HCT116 (cell line): ENCODE data around the gene MAP3K10. TPM values are rescaled to one million over a fixed set of nuclear protein-coding genes. Genes with fewer than 3 reads are reported as not detected.

Experiments
- ATAC-seq: fragments of 200-7000 bp; cut with Tn5 transposase; 2 replicates; pipeline ENCODE4 v1.9.1; 2020; ENCODE audit warnings: mild to moderate bottlenecking, moderate library complexity
- BruUV-seq: library from RNA; stranded (reverse); fragments of 400-500 nt; replicated peaks from 2 replicates; lab custom pipeline; 2021; lab: Mats Ljungman, UMichigan
- CTCF ChIA-PET: fragments of 300-600 bp; sonication (Branson Sonifier 250); formaldehyde crosslinking; loops from one replicate; lab custom pipeline; 2021; ENCODE audit warnings: antibody characterized with exemption; lab: Charles Lee
- POLR2A ChIA-PET: fragments of 300-600, 350-600 bp; sonication (Branson Sonifier 250); formaldehyde crosslinking; loops from one replicate; lab custom pipeline; 2021; ENCODE audit warnings: antibody characterized with exemption; lab: Charles Lee
- RAD21 ChIA-PET, 2 experiments: fragments of 300-600 bp; sonication (Branson Sonifier 250); formaldehyde crosslinking; loops; one replicate each; lab custom pipeline; 2023; ENCODE audit warnings: low total read pairs in 2 of 2; ENCODE audit not compliant: uncharacterized antibody in 2 of 2, unreplicated experiment in 2 of 2, low non-redundant PET in 1 of 2; lab: Charles Lee
- DNase-seq: peaks from one replicate; pipeline ENCODE4 v3.0.0-alpha.2; 2010; ENCODE audit warnings: low read depth, low spot score
- H2AFZ ChIP-seq: fragments of 200-600 bp; shearing (Covaris generic), sonication (generic); 2 replicates; pipeline ENCODE4 v1.6.1; 2017; ENCODE audit warnings: low read depth, mixed run types, mixed read lengths, antibody characterized with exemption, low read length; ENCODE audit not compliant: poor library complexity, severe bottlenecking
- H3K27ac ChIP-seq: 2 replicates; pipeline ENCODE4 v1.5.1; 2012; ENCODE audit warnings: low read depth, low read length
- H3K27me3 ChIP-seq: fragments of 200-600 bp; sonication (generic); 2 replicates; pipeline ENCODE4 v1.6.1; 2016; ENCODE audit warnings: mixed run types, low read length, mixed read lengths; ENCODE audit not compliant: insufficient read depth
- H3K36me3 ChIP-seq, 2 experiments: fragments of 200-500 bp in 1 of 2; fragments of 200-600 bp in 1 of 2; sonication (Bioruptor generic) in 1 of 2; sonication (generic) in 1 of 2; 2 replicates each; pipeline versions ENCODE4 v1.5.1 to v1.6.1; 2014 to 2016; ENCODE audit warnings: low read length in 2 of 2, inconsistent platforms in 1 of 2, mixed read lengths in 1 of 2, mixed run types in 1 of 2; ENCODE audit not compliant: insufficient read depth in 2 of 2, control insufficient read depth in 1 of 2
- H3K4me1 ChIP-seq, 2 experiments: fragments of 200-600 bp in 1 of 2; sonication (generic) in 1 of 2; 2 replicates each; pipeline versions ENCODE4 v1.5.1 to v1.6.1; 2012 to 2017; ENCODE audit warnings: low read length in 2 of 2, inconsistent platforms in 1 of 2, mild to moderate bottlenecking in 1 of 2, mixed read lengths in 1 of 2, mixed run types in 1 of 2, moderate library complexity in 1 of 2; ENCODE audit not compliant: insufficient read depth in 2 of 2, control insufficient read depth in 1 of 2
- H3K4me2 ChIP-seq: fragments of 200-600 bp; sonication (generic); 2 replicates; pipeline ENCODE4 v1.6.1; 2017; ENCODE audit warnings: mixed run types, low read length, mixed read lengths
- H3K4me3 ChIP-seq, 2 experiments: fragments of 200-600 bp in 1 of 2; sonication (generic) in 1 of 2; replicated peaks in 1 of 2; 2 replicates each; pipeline ENCODE4 v1.5.1; 2011 to 2016; ENCODE audit warnings: low read length in 2 of 2, control low read depth in 1 of 2, low read depth in 1 of 2, mild to moderate bottlenecking in 1 of 2, mixed read lengths in 1 of 2, mixed run types in 1 of 2
- H3K79me2 ChIP-seq: fragments of 200-600 bp; sonication (generic); 2 replicates; pipeline ENCODE4 v1.6.1; 2017; ENCODE audit warnings: mild to moderate bottlenecking, mixed run types, low read length, moderate library complexity, mixed read lengths; ENCODE audit not compliant: insufficient read depth
- H3K9ac ChIP-seq: fragments of 200-600 bp; sonication (generic); 2 replicates; pipeline ENCODE4 v1.6.1; 2016; ENCODE audit warnings: low read length, mixed read lengths
- H3K9me2 ChIP-seq: fragments of 200-600 bp; sonication (generic), shearing (Covaris generic); 2 replicates; pipeline ENCODE4 v1.6.1; 2017; ENCODE audit warnings: mixed run types, mild to moderate bottlenecking, moderate library complexity; ENCODE audit not compliant: insufficient read depth
- H3K9me3 ChIP-seq, 2 experiments: fragments of 200-500 bp in 1 of 2; fragments of 200-600 bp in 1 of 2; sonication (Bioruptor generic) in 1 of 2; sonication (generic) in 1 of 2; 2 replicates each; pipeline ENCODE4 v1.6.1; 2014 to 2017; ENCODE audit warnings: low read length in 2 of 2, mixed read lengths in 2 of 2, inconsistent platforms in 1 of 2, low read depth in 1 of 2, mild to moderate bottlenecking in 1 of 2, mixed run types in 1 of 2, moderate library complexity in 1 of 2; ENCODE audit not compliant: control insufficient read depth in 1 of 2, insufficient read depth in 1 of 2
- H4K20me1 ChIP-seq: fragments of 200-600 bp; sonication (generic), shearing (Covaris generic); 2 replicates; pipeline ENCODE4 v1.6.1; 2017; ENCODE audit warnings: mixed run types, mild to moderate bottlenecking, moderate library complexity; ENCODE audit not compliant: insufficient read depth
- ATF3 ChIP-seq: IDR thresholded peaks from 2 replicates; pipeline ENCODE4 v1.6.1; 2012
- CBX3 ChIP-seq: IDR thresholded peaks from 2 replicates; pipeline ENCODE4 v1.6.1; 2012; ENCODE audit warnings: low read depth
- CEBPB ChIP-seq: IDR thresholded peaks from 2 replicates; pipeline ENCODE4 v1.6.1; 2012; ENCODE audit warnings: low read depth
- CTCF ChIP-seq, 3 experiments: fragments of 200-600 bp in 1 of 3; sonication (generic) in 1 of 3; IDR thresholded peaks in 2 of 3; conservative IDR thresholded peaks in 1 of 3; 2 replicates each; pipeline ENCODE4 v1.5.1; 2012 to 2017; ENCODE audit warnings: low read depth in 2 of 3, low read length in 2 of 3, antibody characterized with exemption in 1 of 3, borderline replicate concordance in 1 of 3, control low read depth in 1 of 3, mild to moderate bottlenecking in 1 of 3, mixed read lengths in 1 of 3, mixed run types in 1 of 3, moderate library complexity in 1 of 3; ENCODE audit not compliant: insufficient read depth in 1 of 3
- EGR1 ChIP-seq: IDR thresholded peaks from 2 replicates; pipeline ENCODE4 v1.6.1; 2012; ENCODE audit warnings: low read depth
- ELF1 ChIP-seq: IDR thresholded peaks from 2 replicates; pipeline ENCODE4 v1.6.1; 2012; ENCODE audit warnings: low read depth, borderline replicate concordance
- EZH2 ChIP-seq: fragments of 200-600 bp; sonication (generic); IDR thresholded peaks from 2 replicates; pipeline ENCODE4 v1.6.1; 2017; ENCODE audit warnings: antibody characterized with exemption, mixed run types
- FOSL1 ChIP-seq: IDR thresholded peaks from 2 replicates; pipeline ENCODE4 v1.6.1; 2012; ENCODE audit warnings: low read depth
- JUND ChIP-seq: IDR thresholded peaks from 2 replicates; pipeline ENCODE4 v1.6.1; 2012
- MAX ChIP-seq: IDR thresholded peaks from 2 replicates; pipeline ENCODE4 v1.6.1; 2012
- POLR2A ChIP-seq: IDR thresholded peaks from 2 replicates; pipeline ENCODE4 v1.7.0; 2011; ENCODE audit warnings: borderline replicate concordance; ENCODE audit not compliant: insufficient read depth, insufficient read length; ENCODE audit errors: extremely low read depth
- RAD21 ChIP-seq: IDR thresholded peaks from 2 replicates; pipeline ENCODE4 v1.6.1; 2012; ENCODE audit warnings: low read depth, mild to moderate bottlenecking
- SIN3A ChIP-seq: IDR thresholded peaks from 2 replicates; pipeline ENCODE4 v1.6.1; 2012; ENCODE audit warnings: low read depth
- SP1 ChIP-seq: IDR thresholded peaks from 2 replicates; pipeline ENCODE4 v1.6.1; 2012; ENCODE audit warnings: low read depth
- SRF ChIP-seq: IDR thresholded peaks from 2 replicates; pipeline ENCODE4 v1.6.1; 2012; ENCODE audit warnings: low read depth
- TCF7L2 ChIP-seq: IDR thresholded peaks from 2 replicates; pipeline ENCODE4 v1.7.0; 2011; ENCODE audit warnings: borderline replicate concordance, inconsistent platforms; ENCODE audit not compliant: insufficient read depth, insufficient read length; ENCODE audit errors: extremely low read depth
- YY1 ChIP-seq: IDR thresholded peaks from 2 replicates; pipeline ENCODE4 v1.6.1; 2011; ENCODE audit warnings: low read length, low read depth, moderate library complexity, mild to moderate bottlenecking; ENCODE audit not compliant: insufficient replicate concordance; ENCODE audit errors: extremely low read depth
- ZFX ChIP-seq: fragments of 450-650 bp; IDR thresholded peaks from 2 replicates; pipeline ENCODE4 v1.6.1; 2017
- ZNF274 ChIP-seq: fragments of 200-500 bp; sonication (Bioruptor generic); IDR thresholded peaks from 2 replicates; pipeline ENCODE4 v1.6.1; 2014; ENCODE audit warnings: mild to moderate bottlenecking, low read depth, low read length, inconsistent platforms
- intact Hi-C: fragments of 100-400 bp; cut with micrococcal nuclease; formaldehyde crosslinking; loops from 2 replicates; pipeline ENCODE4 v1.10.0; 2022
- total RNA-seq: library from RNA; stranded (reverse); gene quantifications from one replicate; pipeline ENCODE4 v1.2.1, GENCODE V29; 2021; ENCODE audit not compliant: unreplicated experiment

MAP3K10 gene
- total RNA-seq, 1 experiment from 2014 or later: 17.3 TPM

- peaks cover 16% of the 10 kb centered on the region; the same call in 1 of the 2 replicates for H3K79me2 ChIP-seq
- H3K9ac ChIP-seq: no peak overlapping the region
- no peak overlapping the region for H3K4me3 ChIP-seq
- no TSS peak for BruUV-seq
- H3K9me3 ChIP-seq: no peaks in the 10 kb centered on the region
- ATAC-seq: no peak
- H3K4me2 ChIP-seq: no peak overlapping the region
- H2AFZ ChIP-seq: no peak overlapping the region
- DNase-seq: no peak
- H3K9me2 ChIP-seq: no peaks in the 10 kb centered on the region
- no peaks in the 10 kb centered on the region for H3K27me3 ChIP-seq
- ChIA-PET POLR2A (no interaction called here), RAD21 (no interaction called here)
- no peaks in the 10 kb centered on the region for H3K4me1 ChIP-seq
- no peak overlapping the region for H3K27ac ChIP-seq
- intact Hi-C loops: no loop called here
- H4K20me1 ChIP-seq: no peaks in the 10 kb centered on the region
- peaks cover 0 to 11% of the 10 kb centered on the region in 2 experiments; a peak in 2 of 4 replicates for H3K36me3 ChIP-seq
- TF ChIP-seq RAD21 (no peak), CBX3 (no peak), EGR1 (no peak), SP1 (no peak), POLR2A (no peak), ATF3 (no peak), SRF (no peak), SIN3A (no peak), ZNF274 (no peak)
- TF ChIP-seq, all 23 proteins: peak for 0
- CTCF ChIA-PET: no interaction called here
These were observed 51.3 kb downstream of the MAP3K10 start for GRCh38 chr19:40242480-40242879.

GRCh38 chr19:40243181-40243580, 52.0 kb downstream of the MAP3K10 start:
- no peak for DNase-seq
- Histone ChIP-seq H3K9ac (no peak overlapping the region), H3K4me2 (no peak overlapping the region), H3K27ac (no peak overlapping the region), H3K36me3 (peaks cover 0 to 11% of the 10 kb centered on the region in 2 experiments; a peak in 2 of 4 replicates), H3K4me3 (no peak overlapping the region), H3K9me2 (no peaks in the 10 kb centered on the region), H2AFZ (no peak overlapping the region), H3K27me3 (no peaks in the 10 kb centered on the region), H4K20me1 (no peaks in the 10 kb centered on the region), H3K4me1 (no peaks in the 10 kb centered on the region), H3K79me2 (peaks cover 16% of the 10 kb centered on the region; the same call in 1 of the 2 replicates), H3K9me3 (no peaks in the 10 kb centered on the region)
- BruUV-seq: no TSS peak
- CTCF ChIA-PET: no interaction called here
- intact Hi-C loops: no loop called here
- RAD21 ChIA-PET: no interaction called here
- no peak for ATAC-seq
- POLR2A ChIA-PET: no interaction called here
- TF ChIP-seq FOSL1: no peak
- no peak for TF ChIP-seq TCF7L2
- no peak for TF ChIP-seq CBX3
- no peak for TF ChIP-seq ZFX
- no peak for TF ChIP-seq SP1
- TF ChIP-seq ZNF274: no peak
- no peak for TF ChIP-seq CEBPB
- TF ChIP-seq POLR2A: no peak
- no peak for TF ChIP-seq CTCF (IDR thresholded peaks at IDR 0.05 in 2 of 3, conservative IDR thresholded peaks at IDR 0.05 in 1 of 3; ENCODE audit: borderline replicate concordance in 1 of 3, insufficient read depth in 1 of 3, low read depth in 2 of 3, low read length in 2 of 3)
- TF ChIP-seq RAD21: no peak
- TF ChIP-seq YY1: no peak
- no peak for TF ChIP-seq ATF3
- no peak for TF ChIP-seq EZH2
- no peak for TF ChIP-seq MAX
- no peak for TF ChIP-seq SIN3A
- no peak for TF ChIP-seq JUND
- no peak for TF ChIP-seq ELF1
